Suprapubic skin (tissue), 3 donors: ENCODE data around the gene TMEM150C.

Experiments
- CTCF ChIP-seq, 2 donors: fragments of 200-600 bp in 1 of 2; fragments of 450-650 bp in 1 of 2; sonication (generic) in 1 of 2; IDR thresholded peaks; one replicate each; pipeline ENCODE4 v1.5.1; 2016 to 2019; ENCODE audit warnings: antibody characterized with exemption in 2 of 2, mild to moderate bottlenecking in 1 of 2, moderate library complexity in 1 of 2
- EP300 ChIP-seq: sonication (generic); formaldehyde crosslinking; IDR thresholded peaks from one replicate; pipeline ENCODE4 v1.6.1; 2017; ENCODE audit warnings: antibody characterized with exemption

- TF ChIP-seq EP300 (no peak), CTCF (IDR thresholded peaks at IDR 0.05) (no peak)
Observed at GRCh38 chr4:82569727-82570126, 7.9 kb upstream of the TMEM150C start.
